Measurements from ENCODE around the gene FAM131C. TPM values are rescaled to one million over a fixed set of nuclear protein-coding genes. Genes with fewer than 3 reads are reported as not detected.

The FAM131C gene
- total RNA-seq, 8 experiments from 2014 or later: 0.20 to 3.6 (median 1.1) TPM; not detected in 1

DNA sequence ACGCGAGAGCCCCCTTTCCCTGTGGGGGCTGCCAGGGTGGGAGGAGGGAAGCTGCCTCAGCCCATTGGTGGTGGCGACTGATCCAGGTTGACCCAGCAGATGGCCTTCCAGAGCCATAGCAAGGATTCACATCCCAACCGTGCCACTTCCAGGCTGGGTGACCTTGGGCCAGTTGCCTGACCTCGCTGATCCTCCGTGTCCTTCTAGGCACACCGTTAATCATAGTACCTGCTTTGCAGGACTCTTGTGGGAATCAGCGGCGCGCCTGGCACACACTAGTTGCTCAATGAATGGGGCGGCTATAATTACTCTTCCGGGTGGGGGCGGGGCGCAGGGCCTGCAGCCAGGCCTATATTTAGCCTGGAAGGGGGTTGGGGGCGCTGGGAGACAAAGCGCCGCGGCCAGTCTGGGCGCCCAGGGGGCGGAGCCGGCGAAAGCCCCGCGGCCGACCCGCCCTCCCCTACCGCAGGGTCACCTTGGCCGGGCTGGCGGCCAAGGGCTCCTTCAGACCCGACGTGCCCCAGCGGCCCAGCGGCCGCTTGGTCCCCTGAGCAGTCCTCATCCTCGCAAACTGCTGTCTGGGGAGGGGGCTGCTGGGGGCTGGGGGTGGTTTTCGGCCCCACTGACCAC lies 60.7 kb downstream of the FAM131C start:
- Histone ChIP-seq H3K4me3 (peak overlapping the region in 2 of 5 donors; percentile 10 to 11), H3K27ac (no peak overlapping the region), H3K4me1 (replicated peaks in 1 of 2) (peaks cover 27 to 32% of the 10 kb centered on the region in 2 donors)
- WGBS, 10 experiments: 12 to 85% (median 43%) methylated on average over 2 to 9 of the region's 36 CpGs; no CpG with 5 or more reads in 7 of the 10 experiments
- in situ Hi-C loops (cut with MboI; ENCODE audit: low pct_unique_long_range_greater_than_20kb in 2 of 9, low sequenced_read_pairs in 9 of 9, unreplicated experiment in 9 of 9): no loop called here
- peak; percentile 12 to 70 (median 42) for ATAC-seq (replicated peaks in 6 of 8)

DNA sequence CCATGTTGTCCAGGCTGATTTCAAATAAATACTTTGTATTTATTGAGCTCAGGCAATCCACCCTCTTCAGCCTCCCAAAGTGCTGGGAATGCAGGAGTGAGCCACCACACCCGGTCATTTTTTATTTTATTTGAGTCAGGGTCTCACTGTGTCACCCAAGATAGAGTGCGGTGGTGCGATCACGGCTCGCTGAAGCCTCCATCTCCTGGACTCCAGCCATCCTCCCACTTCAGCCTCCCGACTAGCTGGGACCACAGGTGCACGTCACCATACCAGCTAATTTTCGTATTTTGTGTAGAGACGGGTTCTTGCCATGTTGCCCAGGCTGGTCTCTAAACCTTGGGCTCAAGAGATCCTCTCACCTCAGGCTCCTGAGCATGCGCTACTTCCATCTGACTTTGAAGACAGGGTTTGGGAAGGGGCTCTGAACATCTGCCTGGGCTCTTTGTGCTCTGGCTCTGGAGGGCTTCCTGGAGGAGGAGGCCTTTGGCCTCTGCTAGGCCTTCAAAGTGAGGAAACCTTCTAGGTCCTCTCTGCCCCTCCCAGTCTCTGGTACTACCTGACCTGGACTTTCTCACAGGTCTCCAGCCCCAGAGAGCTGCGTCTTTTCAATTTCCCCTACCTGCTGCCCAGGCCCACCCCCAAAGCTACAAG lies 61.4 kb downstream of the FAM131C start:
- Histone ChIP-seq H3K27ac (no peak overlapping the region), H3K4me1 (replicated peaks in 1 of 2) (peaks cover 23 to 26% of the 10 kb centered on the region in 2 donors), H3K4me3 (no peak overlapping the region)
- no peak for ATAC-seq (replicated peaks in 6 of 8)
- in situ Hi-C loops (cut with MboI; ENCODE audit: low pct_unique_long_range_greater_than_20kb in 2 of 9, low sequenced_read_pairs in 9 of 9, unreplicated experiment in 9 of 9): no loop called here
- WGBS, 10 experiments: 91 to 100% (median 96%) methylated on average over 1 to 9 of the region's 11 CpGs; no CpG with 5 or more reads in 4 of the 10 experiments

DNA sequence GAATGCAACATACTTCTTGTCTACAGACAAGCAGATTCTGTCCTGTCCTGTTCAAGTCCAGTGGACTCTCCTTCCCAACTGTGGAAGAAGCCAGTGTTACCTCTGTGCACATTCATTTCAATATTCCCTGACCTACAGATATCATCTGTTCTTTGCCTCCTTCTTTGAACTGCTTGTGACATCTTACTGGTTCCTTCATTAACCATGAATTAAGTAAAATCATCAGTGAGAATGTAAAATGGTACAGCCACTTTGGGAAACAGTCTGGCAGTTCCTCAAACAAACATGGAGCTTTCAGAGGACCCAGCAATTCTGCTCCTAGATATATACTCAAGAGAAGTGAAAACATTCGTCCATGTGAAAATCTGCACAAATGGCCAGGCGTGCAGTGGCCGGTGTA lies 62.6 kb downstream of the FAM131C start:
- H3K4me3 ChIP-seq: no peak overlapping the region
- ATAC-seq (replicated peaks in 6 of 8): no peak
- in situ Hi-C loops (cut with MboI; ENCODE audit: low pct_unique_long_range_greater_than_20kb in 2 of 9, low sequenced_read_pairs in 9 of 9, unreplicated experiment in 9 of 9): no loop called here
- WGBS, 10 experiments: 40 to 100% (median 95%) methylated on average over 1 to 3 of the region's 3 CpGs; no CpG with 5 or more reads in 3 of the 10 experiments
- H3K4me1 ChIP-seq (replicated peaks in 1 of 2): peaks cover 23 to 26% of the 10 kb centered on the region in 2 donors
- no peak overlapping the region for H3K27ac ChIP-seq

DNA sequence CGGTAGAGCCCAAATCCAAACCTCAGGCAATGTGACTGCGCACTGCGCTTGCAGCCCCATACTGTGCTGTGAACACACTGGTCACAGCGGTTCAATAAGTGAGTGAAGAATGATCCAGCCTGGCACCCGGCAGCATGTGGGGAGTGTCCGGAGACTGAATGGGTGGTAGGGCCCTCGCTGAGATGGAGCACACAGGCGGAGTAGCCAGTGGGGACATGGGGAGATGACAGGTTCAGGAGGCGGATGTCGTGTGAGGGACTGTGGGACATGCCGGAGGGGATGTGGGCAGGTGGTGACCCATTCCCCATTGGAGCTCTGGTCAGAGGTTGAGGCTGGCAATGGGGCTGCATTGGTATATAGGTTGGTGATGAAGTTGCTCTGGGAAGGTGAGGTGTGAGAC lies 63.8 kb downstream of the FAM131C start:
- WGBS, 10 experiments: 61 to 95% (median 86%) methylated on average over 1 to 10 of the region's 11 CpGs; no CpG with 5 or more reads in 3 of the 10 experiments
- Histone ChIP-seq H3K4me1 (replicated peaks in 1 of 2) (peaks cover 17 to 23% of the 10 kb centered on the region in 2 donors), H3K27ac (no peak overlapping the region), H3K4me3 (no peak overlapping the region)
- in situ Hi-C loops (cut with MboI; ENCODE audit: low pct_unique_long_range_greater_than_20kb in 2 of 9, low sequenced_read_pairs in 9 of 9, unreplicated experiment in 9 of 9): no loop called here
- no peak for ATAC-seq (replicated peaks in 6 of 8)

DNA sequence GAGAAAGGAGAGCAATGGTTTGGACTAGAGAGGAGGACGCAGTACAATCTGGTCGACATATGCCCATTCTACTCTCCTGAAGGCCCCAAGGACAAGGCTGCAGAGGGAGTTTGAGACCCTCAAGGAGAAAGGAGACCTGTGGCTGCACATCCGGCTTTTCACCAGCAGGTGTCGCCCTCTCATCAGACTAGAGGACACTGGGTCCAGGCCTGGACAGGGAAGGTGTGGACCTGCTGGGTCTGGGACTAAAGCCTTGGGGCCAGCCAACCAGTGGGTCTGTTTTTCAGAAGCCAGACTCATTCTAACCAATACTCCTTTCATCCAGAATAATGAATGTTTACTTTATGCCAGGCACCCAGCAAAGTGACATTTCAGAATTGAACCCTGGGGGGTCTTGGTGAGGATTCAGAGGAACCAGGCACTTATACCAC lies 64.4 kb downstream of the FAM131C start:
- ATAC-seq (replicated peaks in 6 of 8): peak; percentile 28 to 85 (median 65)
- Histone ChIP-seq H3K4me3 (no peak overlapping the region), H3K4me1 (replicated peaks in 1 of 2) (peaks cover 11 to 19% of the 10 kb centered on the region in 2 donors), H3K27ac (no peak overlapping the region)
- WGBS, 10 experiments: 0 to 8% (median 0%) methylated on average over 1 to 4 of the region's 4 CpGs; no CpG with 5 or more reads in 4 of the 10 experiments
- in situ Hi-C loops (cut with MboI; ENCODE audit: low pct_unique_long_range_greater_than_20kb in 2 of 9, low sequenced_read_pairs in 9 of 9, unreplicated experiment in 9 of 9): no loop called here

Other genes with a start within 250 kb of the FAM131C start
- gene SPEN, start 225.9 kb downstream of the FAM131C start, total RNA-seq: 10 to 100 TPM in 7 of 8 experiments, 1 to 10 TPM in 1; 10.0 to 69.9 (median 44.0) TPM
- gene ZBTB17, start 97.5 kb downstream of the FAM131C start, total RNA-seq: 10 to 100 TPM; 18.2 to 48.9 (median 38.4) TPM
- gene SRARP, start 69.4 kb downstream of the FAM131C start, total RNA-seq: under 1 TPM in 7 of 8 experiments, not detected in 1; 0.05 to 0.52 (median 0.15) TPM
- gene HSPB7, start 55.6 kb downstream of the FAM131C start, total RNA-seq: 1 to 10 TPM in 1 of 8 experiments, under 1 TPM in 7; 0.11 to 1.6 (median 0.47) TPM
- under 1 TPM in 2 of 8 experiments, not detected in 6; 0.04 to 0.35 TPM for gene CLCNKA, start 51.6 kb downstream of the FAM131C start, total RNA-seq
- gene CLCNKB, start 29.9 kb downstream of the FAM131C start, total RNA-seq: under 1 TPM in 5 of 8 experiments, not detected in 3; 0.09 to 0.43 (median 0.21) TPM
- 10 to 100 TPM in 2 of 8 experiments, 1 to 10 TPM in 6; 4.2 to 15.1 (median 7.3) TPM for gene EPHA2, start 82.4 kb upstream of the FAM131C start, total RNA-seq
- gene ARHGEF19, start 139.0 kb upstream of the FAM131C start, total RNA-seq: 10 to 100 TPM in 1 of 8 experiments, 1 to 10 TPM in 7; 2.1 to 10.6 (median 5.9) TPM
- gene CPLANE2, start 163.5 kb upstream of the FAM131C start, total RNA-seq: 10 to 100 TPM in 4 of 8 experiments, 1 to 10 TPM in 4; 5.0 to 14.4 (median 10.1) TPM

Data from motor neuron (in vitro differentiated cells).